OCI-M1 (cell line): ENCODE results near the gene HOXC6.

Experiments used
- DNase-seq: peaks from one replicate; lab custom pipeline; 2025; lab: John Stamatoyannopoulos, UW

The HOXC6 gene

GRCh38 chr12:54029529-54030441, 1.5 kb downstream of the HOXC6 start:
- no peak for DNase-seq

- DNase-seq = no peak
Observed at GRCh38 chr12:54030442-54030801, 2.2 kb downstream of the HOXC6 start.

- DNase-seq = no peak
Observed at GRCh38 chr12:54030889-54031471, 2.7 kb downstream of the HOXC6 start.

- DNase-seq = no peak
Observed at GRCh38 chr12:54031480-54031879, 3.2 kb downstream of the HOXC6 start.

DNA sequence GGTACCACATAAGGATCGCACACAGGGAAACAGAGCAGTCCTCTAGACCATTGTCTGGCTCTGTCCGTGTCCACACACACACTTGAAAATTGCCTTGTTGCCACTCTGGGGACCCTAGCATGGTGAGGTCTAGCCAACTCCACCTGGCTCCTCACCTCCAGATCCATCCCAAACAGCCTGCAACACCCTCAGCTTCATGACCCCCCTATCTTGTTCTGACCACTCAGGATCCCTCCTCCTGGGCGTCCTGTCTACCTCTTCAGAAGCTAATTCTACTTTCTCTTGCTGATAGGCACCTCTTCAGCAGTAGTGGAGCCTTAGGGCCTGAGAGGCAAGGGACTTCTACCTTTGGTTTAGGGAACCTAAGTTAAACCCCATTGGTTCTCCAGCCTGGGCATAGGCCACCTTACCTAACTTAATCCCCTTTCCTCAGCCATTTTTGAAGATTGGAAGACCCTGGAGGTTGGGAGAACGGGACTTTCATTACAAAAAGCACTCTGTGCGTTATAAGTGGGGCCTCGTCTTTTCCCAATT, 3.9 kb downstream of the HOXC6 start:
- no peak for DNase-seq

- peak; percentile 85 for DNase-seq
Observed at GRCh38 chr12:54032627-54033100, 4.4 kb downstream of the HOXC6 start, which contains the start of gene HOXC5. HOXC5 (plus strand) TSS chr12:54033050; CDS start chr12:54033123, 73 bp downstream.

DNA sequence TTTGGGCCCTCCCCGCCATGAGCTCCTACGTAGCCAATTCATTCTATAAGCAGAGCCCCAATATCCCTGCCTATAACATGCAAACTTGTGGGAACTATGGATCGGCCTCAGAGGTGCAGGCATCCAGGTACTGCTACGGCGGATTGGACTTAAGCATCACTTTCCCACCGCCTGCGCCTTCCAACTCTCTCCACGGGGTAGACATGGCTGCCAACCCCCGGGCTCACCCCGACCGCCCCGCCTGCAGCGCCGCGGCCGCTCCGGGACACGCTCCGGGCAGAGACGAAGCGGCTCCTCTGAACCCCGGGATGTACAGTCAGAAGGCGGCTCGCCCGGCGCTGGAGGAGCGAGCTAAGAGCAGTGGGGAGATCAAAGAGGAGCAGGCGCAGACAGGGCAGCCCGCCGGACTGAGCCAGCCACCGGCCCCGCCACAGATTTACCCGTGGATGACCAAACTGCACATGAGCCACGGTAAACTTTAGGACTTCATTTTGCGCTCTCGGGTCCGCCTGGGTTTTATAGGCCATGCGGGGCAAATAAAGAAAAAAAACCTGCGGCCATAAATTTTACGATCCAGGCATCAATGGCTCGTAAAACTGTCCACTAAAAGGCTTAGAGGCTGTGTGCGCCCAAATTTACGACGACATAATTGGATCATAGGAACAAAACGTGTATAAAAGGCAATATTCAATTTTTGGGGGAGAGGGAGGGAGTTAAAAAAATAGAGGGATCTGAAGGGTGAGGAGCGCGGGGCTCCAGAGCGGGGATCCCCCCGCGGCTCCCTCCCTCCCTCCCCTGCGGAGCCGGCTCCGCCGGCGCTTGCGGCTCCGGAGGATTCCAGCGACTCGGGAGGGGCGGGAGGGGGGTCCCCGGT, 5.1 kb downstream of the HOXC6 start:
- no peak for DNase-seq

DNA sequence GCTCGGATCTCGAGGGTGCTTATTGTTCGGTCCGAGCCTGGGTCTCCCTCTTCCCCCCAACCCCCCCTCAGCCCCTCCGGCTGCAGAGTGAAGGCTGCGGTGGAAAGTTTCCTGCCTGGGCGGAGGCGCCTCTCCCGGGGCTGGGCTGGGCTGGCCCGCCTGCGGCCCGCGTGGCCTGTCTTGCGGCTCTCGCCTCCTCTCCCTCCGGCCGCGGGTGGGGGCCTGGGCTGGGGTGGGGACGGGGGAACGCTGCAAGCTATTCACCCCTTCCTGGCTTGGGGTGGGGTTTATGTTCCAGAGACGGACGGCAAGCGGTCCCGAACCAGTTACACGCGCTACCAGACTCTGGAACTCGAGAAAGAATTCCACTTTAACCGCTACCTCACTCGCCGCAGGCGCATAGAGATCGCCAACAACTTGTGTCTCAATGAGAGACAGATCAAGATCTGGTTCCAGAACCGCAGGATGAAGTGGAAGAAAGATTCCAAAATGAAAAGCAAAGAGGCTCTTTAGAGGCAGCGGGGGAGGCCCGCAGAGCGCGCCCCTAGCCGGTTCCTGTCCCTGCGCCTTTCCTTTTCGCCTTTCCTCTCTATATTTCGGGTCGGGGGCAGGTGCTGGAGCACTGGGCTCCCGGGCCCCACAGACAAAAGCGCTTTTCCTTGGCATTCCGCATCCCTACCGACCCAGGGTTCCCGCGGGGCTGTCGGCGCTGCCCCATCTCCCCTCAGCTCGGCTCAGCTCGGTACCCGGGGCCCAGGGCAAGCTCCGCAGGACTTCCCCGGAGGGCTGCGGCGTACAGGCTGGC, 5.9 kb downstream of the HOXC6 start:
- no peak for DNase-seq

GRCh38 chr12:54034785-54035310, 6.6 kb downstream of the HOXC6 start:
- DNase-seq = no peak

- no peak for DNase-seq
Observed at GRCh38 chr12:54035568-54036264, 7.5 kb downstream of the HOXC6 start.

- DNase-seq = no peak
Observed at GRCh38 chr12:54036620-54037359, 8.6 kb downstream of the HOXC6 start.

DNA sequence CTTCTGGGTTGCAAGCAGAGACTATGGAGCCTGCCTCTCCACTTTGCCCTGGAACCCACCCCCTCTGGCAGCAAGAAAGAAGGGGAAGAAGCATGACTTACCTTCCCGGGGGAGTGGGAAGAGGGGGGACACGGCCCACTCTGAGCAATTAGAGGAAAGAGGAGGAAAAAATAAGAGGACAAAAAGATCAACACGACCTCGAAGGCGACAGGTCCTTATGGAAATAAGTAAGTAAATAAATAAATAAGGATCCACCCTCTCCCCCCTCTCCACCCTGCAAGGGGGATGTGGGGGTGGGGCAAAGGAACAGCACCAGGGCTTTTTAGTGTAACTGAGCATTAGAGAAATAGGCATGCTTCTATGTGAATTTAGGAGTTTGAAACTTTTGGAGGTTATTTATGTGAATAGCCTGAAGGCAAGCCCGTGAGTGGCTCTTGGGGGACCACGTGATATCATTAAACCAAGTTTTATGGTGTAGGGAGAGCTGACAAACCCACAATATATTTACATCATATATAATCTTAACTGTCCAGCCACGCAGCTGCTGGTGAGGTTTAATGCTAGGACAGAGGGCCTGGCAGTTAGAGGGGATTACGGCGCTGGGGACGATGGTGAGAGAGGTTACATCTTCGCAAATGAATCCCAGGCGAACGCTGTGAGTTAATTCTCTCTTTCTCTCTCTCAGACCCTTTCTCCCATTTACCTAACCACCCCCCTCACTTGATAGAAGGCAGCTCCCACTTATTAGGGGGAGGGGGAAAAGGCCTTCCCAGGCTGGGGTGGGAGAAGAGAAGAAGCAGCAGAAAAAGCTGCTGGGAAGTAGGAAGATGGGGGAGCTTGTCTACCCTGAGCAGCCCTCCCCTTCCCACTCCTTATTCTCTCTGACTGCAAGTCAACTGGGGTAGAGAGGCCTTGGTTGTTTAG, 9.4 kb downstream of the HOXC6 start:
- DNase-seq = peak; percentile 11

- no peak for DNase-seq
Observed at GRCh38 chr12:54038284-54038870, 10.1 kb downstream of the HOXC6 start.

GRCh38 chr12:54038871-54039414, 10.7 kb downstream of the HOXC6 start:
- no peak for DNase-seq

DNA sequence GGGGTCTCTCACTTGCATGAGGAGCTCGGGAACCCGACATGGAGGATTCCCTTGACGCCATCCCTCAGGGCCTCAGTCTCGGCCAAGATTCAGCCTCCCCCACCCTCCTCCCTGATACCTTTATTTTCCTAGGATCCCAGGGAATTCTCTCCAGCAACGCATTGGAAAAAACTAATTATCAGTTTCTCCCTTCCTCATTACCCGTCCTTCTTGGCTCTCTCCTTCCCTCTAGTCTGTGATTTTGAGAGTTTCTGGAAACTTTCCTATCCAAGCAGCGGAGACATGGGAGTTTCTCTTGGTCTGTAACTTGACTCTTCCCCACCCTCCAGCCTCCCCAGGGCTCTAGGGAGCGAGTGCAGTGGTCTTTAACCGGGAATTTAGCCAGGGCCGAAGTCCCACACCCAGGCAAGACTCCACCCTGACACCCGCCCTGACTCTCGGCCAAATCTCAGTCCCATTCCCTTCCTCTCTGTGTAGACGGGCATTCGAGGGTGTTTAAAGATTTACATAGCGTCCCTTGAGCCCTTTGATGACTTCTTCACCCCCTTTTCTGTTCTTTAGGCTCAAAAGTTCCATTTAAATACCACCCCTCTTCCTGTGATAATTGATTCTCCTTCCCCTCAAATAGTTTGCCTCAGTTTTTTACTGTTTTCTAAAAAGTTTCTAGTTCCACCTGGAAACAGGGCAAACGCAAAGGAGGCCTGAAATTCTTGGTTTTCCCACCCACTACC, 11.3 kb downstream of the HOXC6 start:
- DNase-seq = no peak

GRCh38 chr12:54040148-54040494, 11.9 kb downstream of the HOXC6 start:
- DNase-seq = peak; percentile 51

- DNase-seq = no peak
Observed at GRCh38 chr12:54040648-54041047, 12.4 kb downstream of the HOXC6 start.
